Effector CD4-positive, alpha-beta T cell (primary cell): ENCODE results near the gene SLC11A2.
"Not testable (repeated sequence)": the region's sequence is repeated elsewhere in the genome, so short reads cannot be mapped to it uniquely, and the experiment has no call there.

Source experiments
- DNase-seq: peaks from one replicate; pipeline ENCODE4 v3.0.0-alpha.2; 2020

Gene SLC11A2

GRCh38 chr12:50988871-50989270 lies 37.3 kb downstream of the SLC11A2 start:
- no peak for DNase-seq

GRCh38 chr12:50988051-50988450 lies 38.1 kb downstream of the SLC11A2 start:
- DNase-seq, result no peak

GRCh38 chr12:50986966-50987737 lies 39.0 kb downstream of the SLC11A2 start:
- no peak for DNase-seq

DNA sequence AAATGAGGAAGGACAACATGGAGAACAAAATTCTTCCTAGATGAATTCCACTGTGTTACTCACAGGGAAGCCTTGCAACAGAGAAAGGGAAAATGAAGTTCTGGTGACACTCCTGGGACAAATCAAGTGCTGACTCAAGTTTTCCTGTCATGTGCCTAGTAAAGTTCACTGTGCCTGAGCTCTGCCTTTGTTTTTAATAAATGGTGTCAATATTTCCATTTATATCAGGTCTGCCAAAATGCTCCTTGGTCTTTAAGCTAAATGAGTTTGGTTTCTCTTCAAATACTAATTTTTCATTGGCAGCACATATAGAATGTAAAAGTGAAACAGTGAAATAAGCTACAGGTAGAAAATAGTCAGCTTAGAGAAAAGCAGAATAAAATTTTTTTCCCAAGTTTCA lies 40.9 kb downstream of the SLC11A2 start:
- no peak for DNase-seq

GRCh38 chr12:50984586-50985298 lies 41.4 kb downstream of the SLC11A2 start:
- no peak for DNase-seq

DNA sequence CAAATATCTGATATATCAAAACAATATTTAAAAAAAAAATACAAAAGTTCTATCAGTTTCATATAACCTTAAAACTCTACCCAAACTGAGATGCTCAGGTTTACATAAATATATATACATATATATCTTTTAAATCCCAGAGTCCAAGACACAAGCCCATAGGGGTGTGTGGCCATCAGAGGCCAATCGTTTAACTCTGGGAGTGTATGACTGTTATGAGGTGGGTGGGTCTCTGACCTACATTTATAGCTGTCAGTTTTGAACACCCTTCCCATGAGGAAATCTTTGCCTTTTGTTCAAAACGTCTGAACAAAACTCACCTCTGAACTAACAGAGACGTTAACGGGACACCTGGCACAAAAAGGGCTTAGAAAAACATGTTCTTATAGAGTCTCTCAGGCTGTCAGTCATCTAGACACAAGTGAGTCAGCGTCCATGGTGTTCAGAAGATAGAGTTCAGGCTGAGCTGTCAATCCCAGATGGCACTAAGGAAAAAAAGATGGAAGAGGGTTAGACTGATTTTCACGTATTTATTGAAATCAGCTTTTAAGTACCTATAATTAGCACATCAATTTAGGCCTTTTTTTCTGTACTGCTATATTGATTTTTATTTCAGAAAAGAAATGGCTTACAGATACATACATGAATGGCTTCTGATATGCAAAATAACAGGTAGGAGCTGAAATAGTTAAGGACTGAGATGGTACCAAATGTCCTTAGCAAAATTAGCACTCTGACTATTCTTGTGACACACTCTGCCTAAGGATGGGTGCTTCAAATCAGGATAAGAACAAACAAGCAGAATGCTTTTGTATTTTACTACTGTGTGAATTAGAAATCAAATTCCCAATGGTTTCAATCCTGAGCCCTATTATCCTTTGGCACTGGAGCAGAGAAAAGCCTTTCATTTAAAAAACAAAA lies 44.6 kb downstream of the SLC11A2 start:
- DNase-seq, result no peak

GRCh38 chr12:50980545-50980944 lies 45.6 kb downstream of the SLC11A2 start:
- DNase-seq, result no peak

- no peak for DNase-seq
These were observed 46.7 kb downstream of the SLC11A2 start for GRCh38 chr12:50979369-50980052.

DNA sequence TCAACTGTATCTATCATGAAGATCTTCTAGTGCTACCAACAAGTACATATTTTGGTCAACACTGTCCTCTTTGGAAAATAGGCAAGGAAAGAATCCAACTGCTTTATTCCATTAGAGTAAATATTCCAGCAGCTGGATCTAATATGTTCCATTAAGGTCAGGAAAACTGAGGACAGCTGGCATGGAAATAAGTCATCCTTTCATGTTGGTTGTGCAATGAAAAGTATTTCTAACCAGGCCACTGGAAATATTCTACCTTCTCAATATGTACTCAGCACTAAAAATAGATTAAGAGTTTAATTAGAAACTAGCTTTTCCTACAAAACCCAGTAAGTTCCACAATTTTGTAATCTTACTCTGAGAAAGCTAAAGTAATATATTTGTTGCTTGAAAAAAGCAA lies 54.2 kb downstream of the SLC11A2 start:
- DNase-seq, result no peak

DNA sequence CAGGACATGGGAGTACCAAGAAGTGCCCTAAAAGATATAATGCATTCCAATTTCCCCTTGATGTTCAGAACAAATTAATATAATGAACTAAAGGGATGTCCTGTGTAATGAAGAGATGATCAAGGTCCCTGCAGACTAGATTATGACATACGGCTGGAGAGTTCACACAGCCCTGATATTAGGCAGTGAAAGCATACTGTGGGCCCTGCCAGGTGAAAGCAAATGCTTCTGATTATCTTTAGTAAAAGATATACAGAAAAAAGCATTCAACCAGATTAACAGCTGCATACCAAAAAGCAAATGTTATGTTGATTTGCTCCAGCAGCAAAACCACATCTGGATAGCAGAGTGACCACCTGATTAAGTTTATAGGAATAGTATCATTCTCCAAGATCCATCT lies 61.8 kb downstream of the SLC11A2 start:
- no peak for DNase-seq

DNA sequence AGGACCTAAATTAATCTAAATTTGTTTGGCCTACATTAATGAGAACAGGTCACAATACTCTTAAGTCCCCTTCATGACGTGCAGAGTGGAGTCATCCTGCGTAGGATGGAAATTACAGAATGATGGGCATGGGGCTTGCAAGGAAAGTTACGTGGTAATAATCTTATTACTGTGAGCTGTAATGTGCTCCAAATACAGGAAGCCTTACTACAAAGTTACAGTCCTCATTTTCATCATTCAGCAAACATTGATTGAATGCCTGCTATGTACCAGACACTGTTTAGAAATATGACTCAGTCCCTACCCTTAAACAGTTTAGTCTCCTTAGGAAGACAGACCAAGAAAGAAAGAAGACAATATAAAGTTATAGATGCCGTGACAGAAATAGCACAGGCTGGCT lies 64.5 kb downstream of the SLC11A2 start:
- DNase-seq, result no peak

GRCh38 chr12:50960130-50960529 lies 66.1 kb downstream of the SLC11A2 start:
- no peak for DNase-seq

DNA sequence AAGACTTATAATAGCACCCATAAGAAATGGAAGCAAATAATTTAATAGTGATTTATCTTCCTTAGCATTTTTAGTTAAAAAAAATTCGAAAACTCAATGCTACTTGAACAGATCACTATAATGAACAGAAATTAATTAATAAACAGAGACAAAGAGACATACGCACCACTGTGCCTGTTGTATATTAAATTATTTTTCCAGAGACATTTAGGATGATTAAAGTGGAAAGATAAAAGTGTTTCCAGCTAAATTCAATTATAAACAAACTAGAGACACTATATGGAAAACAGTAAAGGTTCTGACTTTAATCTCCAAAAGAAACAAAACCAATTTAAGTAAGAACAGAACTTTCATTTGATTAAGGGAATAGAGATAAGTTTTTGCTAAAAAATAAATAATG lies 70.5 kb downstream of the SLC11A2 start:
- no peak for DNase-seq

DNA sequence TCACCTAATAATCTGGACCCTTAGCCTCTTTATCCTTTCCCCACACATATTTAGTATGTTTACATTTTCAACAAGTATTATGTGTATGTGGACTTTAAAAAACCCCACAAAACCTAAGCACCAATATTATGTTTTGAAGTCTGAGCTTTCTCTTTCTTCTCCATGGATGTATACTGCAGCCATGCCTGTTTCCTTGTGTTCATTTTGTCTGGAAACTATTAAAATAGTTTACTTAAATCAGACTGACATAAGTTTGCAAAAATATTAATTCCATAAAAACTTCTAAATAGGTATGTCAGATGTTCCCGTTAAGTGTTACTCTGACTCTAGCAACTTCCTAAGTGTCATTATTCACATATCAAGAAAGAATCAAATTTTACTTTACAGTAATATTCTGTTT lies 70.9 kb downstream of the SLC11A2 start:
- DNase-seq, result no peak

DNA sequence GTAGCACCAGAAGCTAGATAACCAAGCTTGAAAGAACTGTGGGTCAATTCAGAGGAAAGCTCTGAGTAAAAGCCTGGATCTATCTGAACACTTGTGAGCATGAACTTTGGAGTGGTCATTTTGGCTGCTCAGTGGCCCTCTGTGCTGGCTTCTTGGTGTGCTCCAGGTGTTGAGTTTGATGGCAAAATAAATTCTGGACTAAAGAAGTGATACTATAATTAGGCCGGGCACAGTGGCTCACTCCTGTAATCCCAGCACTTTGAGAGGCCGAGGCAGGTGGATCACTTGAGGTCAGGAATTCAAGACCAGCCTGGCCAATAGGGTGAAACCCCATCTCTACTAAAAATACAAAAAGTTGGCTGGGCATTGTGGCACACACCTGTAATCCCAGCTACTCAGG lies 71.4 kb downstream of the SLC11A2 start:
- DNase-seq, result not testable (repeated sequence)

GRCh38 chr12:50953047-50953446 lies 73.1 kb downstream of the SLC11A2 start:
- no peak for DNase-seq

- no peak for DNase-seq
These were observed 73.7 kb downstream of the SLC11A2 start, which contains the start of gene HIGD1C for GRCh38 chr12:50952510-50952909. Gene HIGD1C (plus strand): TSS chr12:50952544. CDS start chr12:50953999, 1,455 bp downstream.

GRCh38 chr12:50951112-50951511 lies 75.1 kb downstream of the SLC11A2 start:
- no peak for DNase-seq

DNA sequence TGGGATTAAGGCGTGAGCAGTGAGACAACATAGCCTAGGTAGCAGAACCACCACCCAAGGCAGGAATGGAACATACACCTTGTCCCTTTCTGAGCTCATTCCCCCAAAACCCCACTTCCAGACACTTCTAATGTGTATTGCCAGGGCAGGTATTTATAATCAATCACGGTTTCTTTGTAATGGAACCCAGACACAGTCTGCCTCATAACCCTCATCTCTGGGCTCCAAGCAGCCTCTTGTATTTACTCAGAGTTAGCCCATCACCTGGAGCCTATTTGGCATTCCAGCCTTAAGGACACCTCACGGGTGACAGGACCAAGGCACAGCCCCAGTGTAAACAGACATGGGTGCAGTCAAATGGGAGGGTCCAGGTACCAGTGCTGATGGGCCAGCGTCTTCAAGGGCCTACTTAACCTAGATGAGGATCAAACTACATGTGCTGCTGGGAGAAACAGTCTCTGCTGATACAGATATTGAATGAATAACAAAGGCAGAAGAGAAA lies 76.3 kb downstream of the SLC11A2 start:
- no peak for DNase-seq

- DNase-seq, result no peak
These were observed 77.4 kb downstream of the SLC11A2 start for GRCh38 chr12:50948798-50949197.

GRCh38 chr12:50947933-50948626 lies 78.1 kb downstream of the SLC11A2 start:
- no peak for DNase-seq

DNA sequence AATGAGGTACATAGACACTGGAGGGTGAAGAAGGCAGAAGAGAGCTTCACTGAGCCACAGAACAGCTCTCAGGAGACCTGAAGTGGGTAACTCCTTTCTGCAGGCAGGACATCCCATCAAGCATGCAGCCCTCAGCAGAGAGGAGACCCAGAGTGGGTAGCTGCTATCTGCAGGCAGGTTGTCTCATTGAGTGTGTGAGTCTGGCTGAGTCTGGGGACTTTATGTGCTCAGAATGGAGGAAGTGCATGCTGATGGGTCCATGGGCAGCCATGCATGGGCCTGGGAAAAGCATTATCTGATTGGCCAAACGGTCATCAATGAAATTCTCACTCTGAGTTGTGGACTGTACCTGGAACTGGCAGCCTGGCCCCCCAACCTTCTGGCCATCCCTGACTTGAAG lies 88.5 kb downstream of the SLC11A2 start:
- no peak for DNase-seq
